Brain microvascular endothelial cell (primary cell): ENCODE data around the gene PARD3.

Source experiments
- DNase-seq: peaks from one replicate; pipeline ENCODE4 v3.0.0-alpha.2; 2020
- H3K27ac ChIP-seq: fragments of 250-450 bp; sonication (Bioruptor Pico); 2 replicates; pipeline ENCODE4 v1.5.1; 2020; ENCODE audit warnings: mild to moderate bottlenecking, moderate library complexity
- H3K27me3 ChIP-seq: fragments of 250-450 bp; sonication (Bioruptor Pico); replicated peaks from 2 replicates; pipeline ENCODE4 v1.5.1; 2020; ENCODE audit warnings: mild to moderate bottlenecking
- H3K36me3 ChIP-seq: fragments of 250-450 bp; sonication (Bioruptor Pico); replicated peaks from 2 replicates; pipeline ENCODE4 v1.5.1; 2020; ENCODE audit warnings: mild to moderate bottlenecking
- H3K4me3 ChIP-seq: 2 replicates; pipeline ENCODE4 v1.5.1; 2011; ENCODE audit warnings: low read depth, mild to moderate bottlenecking, control low read depth, low read length, moderate library complexity
- in situ Hi-C: cut with HindIII; loops from 2 replicates; pipeline ENCODE4 v1.10.0; 2017; ENCODE audit warnings: low sequenced_read_pairs, low pct_ligation_motif_present
- TF ChIP-seq, protein P1 (sequence below): IDR thresholded peaks from 2 replicates; pipeline ENCODE4 v1.5.1; 2011; ENCODE audit warnings: low read depth, mild to moderate bottlenecking, moderate library complexity, low read length, control low read depth, inconsistent platforms; ENCODE audit errors: missing control alignments

The PARD3 gene

DNA sequence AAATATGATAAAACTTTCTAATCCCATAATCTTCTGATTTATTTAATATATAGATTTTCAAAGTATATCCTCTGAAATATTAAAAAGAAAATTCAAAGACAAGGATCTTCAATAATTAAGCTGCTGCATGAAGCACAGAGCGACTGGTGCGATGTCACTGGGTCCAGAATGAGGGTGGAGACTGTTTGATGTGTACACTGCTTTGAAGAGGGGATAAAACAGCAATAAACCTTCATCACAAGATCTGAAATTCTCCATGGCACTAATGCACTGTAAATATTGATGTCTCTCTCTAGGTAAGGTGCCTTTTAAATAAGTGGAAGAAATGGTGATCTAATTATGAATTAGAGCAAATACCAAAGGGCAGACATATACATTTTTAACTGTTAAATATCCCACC, 337.8 kb downstream of the PARD3 start:
- TF ChIP-seq, protein P1, sequence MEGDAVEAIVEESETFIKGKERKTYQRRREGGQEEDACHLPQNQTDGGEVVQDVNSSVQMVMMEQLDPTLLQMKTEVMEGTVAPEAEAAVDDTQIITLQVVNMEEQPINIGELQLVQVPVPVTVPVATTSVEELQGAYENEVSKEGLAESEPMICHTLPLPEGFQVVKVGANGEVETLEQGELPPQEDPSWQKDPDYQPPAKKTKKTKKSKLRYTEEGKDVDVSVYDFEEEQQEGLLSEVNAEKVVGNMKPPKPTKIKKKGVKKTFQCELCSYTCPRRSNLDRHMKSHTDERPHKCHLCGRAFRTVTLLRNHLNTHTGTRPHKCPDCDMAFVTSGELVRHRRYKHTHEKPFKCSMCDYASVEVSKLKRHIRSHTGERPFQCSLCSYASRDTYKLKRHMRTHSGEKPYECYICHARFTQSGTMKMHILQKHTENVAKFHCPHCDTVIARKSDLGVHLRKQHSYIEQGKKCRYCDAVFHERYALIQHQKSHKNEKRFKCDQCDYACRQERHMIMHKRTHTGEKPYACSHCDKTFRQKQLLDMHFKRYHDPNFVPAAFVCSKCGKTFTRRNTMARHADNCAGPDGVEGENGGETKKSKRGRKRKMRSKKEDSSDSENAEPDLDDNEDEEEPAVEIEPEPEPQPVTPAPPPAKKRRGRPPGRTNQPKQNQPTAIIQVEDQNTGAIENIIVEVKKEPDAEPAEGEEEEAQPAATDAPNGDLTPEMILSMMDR = no peak
- no peak overlapping the region for H3K27ac ChIP-seq
- DNase-seq = no peak
- no peaks in the 10 kb centered on the region for H3K36me3 ChIP-seq
- in situ Hi-C loops = no loop called here
- no peaks in the 10 kb centered on the region for H3K27me3 ChIP-seq
- no peak overlapping the region for H3K4me3 ChIP-seq

DNA sequence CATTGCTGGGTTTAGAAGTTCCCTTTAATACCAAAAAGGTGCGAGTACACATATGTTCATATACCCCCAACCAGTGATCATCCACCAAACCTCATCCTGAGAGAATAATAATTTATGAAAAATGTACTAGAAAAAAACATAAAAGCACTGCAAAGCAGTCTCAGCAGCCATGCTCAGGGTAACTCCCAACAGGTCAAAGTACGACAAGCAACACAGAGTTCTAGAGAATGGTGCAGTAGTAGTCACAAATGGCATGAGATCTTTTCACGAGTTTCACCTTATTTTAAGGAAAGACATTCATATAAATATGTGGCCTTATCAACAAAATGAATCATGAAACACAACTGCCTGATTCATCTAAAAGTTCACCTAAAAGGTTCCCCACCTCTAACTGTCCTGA, 338.5 kb downstream of the PARD3 start:
- in situ Hi-C loops = no loop called here
- Histone ChIP-seq H3K27ac (no peak overlapping the region), H3K4me3 (no peak overlapping the region), H3K36me3 (no peaks in the 10 kb centered on the region), H3K27me3 (no peaks in the 10 kb centered on the region)
- TF ChIP-seq, protein P1 = no peak
- no peak for DNase-seq

DNA sequence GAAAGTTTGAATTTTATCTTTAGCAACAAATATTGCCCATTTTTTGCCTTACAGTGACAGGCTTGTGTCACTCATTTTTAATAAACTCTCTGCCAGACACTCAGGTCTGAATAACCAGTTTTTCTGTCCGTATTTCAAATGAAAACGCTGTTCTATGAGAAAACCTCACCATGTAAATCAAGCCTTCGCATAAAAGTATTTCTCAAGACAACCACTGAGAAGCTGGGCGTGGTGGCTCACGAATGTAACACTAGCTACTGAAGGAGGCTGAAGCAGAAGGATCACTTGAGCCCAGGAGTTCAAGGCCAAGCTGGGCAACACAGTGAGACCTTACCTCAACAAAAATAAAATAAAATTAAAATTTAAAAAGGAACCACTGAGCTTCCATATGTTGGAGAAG, 339.3 kb downstream of the PARD3 start:
- Histone ChIP-seq H3K4me3 (no peak overlapping the region), H3K36me3 (no peaks in the 10 kb centered on the region), H3K27ac (peak overlapping the region; percentile 43), H3K27me3 (no peaks in the 10 kb centered on the region)
- TF ChIP-seq, protein P1 = no peak
- DNase-seq = no peak
- in situ Hi-C loops = no loop called here

- Histone ChIP-seq H3K27ac (peak overlapping the region; percentile 43), H3K27me3 (no peaks in the 10 kb centered on the region), H3K36me3 (no peaks in the 10 kb centered on the region), H3K4me3 (no peak overlapping the region)
- TF ChIP-seq, protein P1 = no peak
- in situ Hi-C loops = no loop called here
- DNase-seq = no peak
These were observed 339.8 kb downstream of the PARD3 start for GRCh38 chr10:34475274-34475646.

DNA sequence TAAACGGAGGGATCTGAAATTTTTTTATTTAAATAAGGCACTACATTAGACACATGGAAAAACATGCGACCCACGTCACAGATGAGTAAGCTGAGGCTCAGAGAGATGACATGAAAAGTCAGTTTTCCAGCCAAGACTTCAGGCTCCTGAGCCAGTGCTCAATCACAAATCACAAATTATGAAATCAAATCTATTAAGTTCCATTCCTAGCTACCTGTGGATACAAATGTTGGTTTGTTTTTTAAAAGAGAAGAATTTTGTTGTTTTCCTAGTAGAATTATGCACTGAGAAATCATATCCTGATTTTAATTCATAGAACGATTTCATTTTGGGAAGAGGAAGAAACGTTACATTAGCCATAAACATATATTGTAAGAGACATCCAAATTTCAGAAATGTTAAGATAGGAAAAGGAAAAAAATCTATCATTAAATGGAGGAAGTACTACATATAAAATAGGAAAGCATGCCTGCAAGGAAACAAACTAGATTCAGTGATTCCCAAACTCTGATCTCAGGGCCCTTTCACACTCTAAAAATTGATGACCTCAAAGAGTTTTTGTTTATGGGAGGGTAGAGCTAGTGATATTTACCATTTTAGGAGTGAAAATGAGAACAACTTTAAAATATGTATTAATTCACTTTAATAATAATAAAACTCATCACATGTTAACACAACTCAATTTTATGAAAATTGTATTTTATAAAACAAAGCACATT, 340.4 kb downstream of the PARD3 start:
- no peaks in the 10 kb centered on the region for H3K27me3 ChIP-seq
- no peak for DNase-seq
- H3K4me3 ChIP-seq = no peak overlapping the region
- peak overlapping the region; percentile 43 for H3K27ac ChIP-seq
- TF ChIP-seq, protein P1 = no peak
- in situ Hi-C loops = no loop called here
- no peaks in the 10 kb centered on the region for H3K36me3 ChIP-seq

GRCh38 chr10:34474009-34474376, 341.1 kb downstream of the PARD3 start:
- no peak overlapping the region for H3K27ac ChIP-seq

More at GRCh38 chr10:34474009-34474376, 341.1 kb downstream of the PARD3 start:
- TF ChIP-seq, protein P1 = no peak
- DNase-seq = no peak
- Histone ChIP-seq H3K27me3 (no peaks in the 10 kb centered on the region), H3K36me3 (no peaks in the 10 kb centered on the region), H3K4me3 (no peak overlapping the region)
- in situ Hi-C loops = no loop called here
